Panc1 (cell line): ENCODE measurements around the gene LDLRAP1. TPM values are rescaled to one million over a fixed set of nuclear protein-coding genes. Genes with fewer than 3 reads are reported as not detected.

Source experiments
- ATAC-seq: fragments of 200-7000 bp; cut with Tn5 transposase; 2 replicates; pipeline ENCODE4 v1.9.1; 2020; ENCODE audit warnings: mild to moderate bottlenecking, moderate library complexity
- BruUV-seq: library from RNA; stranded (reverse); fragments of 400-500 nt; replicated peaks from 2 replicates; lab custom pipeline; 2021; lab: Mats Ljungman, UMichigan
- CTCF ChIA-PET: fragments of 300-600 bp; sonication (Branson Sonifier 250); formaldehyde crosslinking; loops from one replicate; lab custom pipeline; 2022; ENCODE audit warnings: antibody characterized with exemption; lab: Charles Lee
- POLR2A ChIA-PET: fragments of 300-600 bp; sonication (Branson Sonifier 250); formaldehyde crosslinking; loops from one replicate; lab custom pipeline; 2022; ENCODE audit warnings: antibody characterized with exemption; lab: Charles Lee
- DNase-seq: peaks from one replicate; pipeline ENCODE4 v3.0.0-alpha.2; 2010; ENCODE audit warnings: low read depth, low spot score
- H3K27ac ChIP-seq: 2 replicates; pipeline ENCODE4 v1.5.1; 2011; ENCODE audit warnings: mild to moderate bottlenecking, low read length, inconsistent platforms
- H3K27me3 ChIP-seq: fragments of 200-500 bp; sonication (Bioruptor generic); 2 replicates; pipeline ENCODE4 v1.6.0; 2014; ENCODE audit warnings: low read length, inconsistent platforms; ENCODE audit not compliant: control insufficient read depth, insufficient read depth
- H3K36me3 ChIP-seq: fragments of 200-500 bp; sonication (Bioruptor generic); 2 replicates; pipeline ENCODE4 v1.5.1; 2014; ENCODE audit warnings: inconsistent platforms, mild to moderate bottlenecking, low read length, moderate library complexity; ENCODE audit not compliant: control insufficient read depth, insufficient read depth
- H3K4me1 ChIP-seq: 2 replicates; pipeline ENCODE4 v1.5.1; 2011; ENCODE audit warnings: inconsistent platforms, mild to moderate bottlenecking, low read length, moderate library complexity; ENCODE audit not compliant: control insufficient read depth, insufficient read depth
- H3K4me3 ChIP-seq, 2 experiments: 2 replicates each; pipeline ENCODE4 v1.5.1; 2011 to 2012; ENCODE audit warnings: low read depth in 2 of 2, low read length in 2 of 2, mild to moderate bottlenecking in 2 of 2, inconsistent platforms in 1 of 2, moderate library complexity in 1 of 2
- H3K9me3 ChIP-seq: fragments of 200-500 bp; sonication (Bioruptor generic); 2 replicates; pipeline ENCODE4 v1.5.1; 2014; ENCODE audit warnings: low read depth, mild to moderate bottlenecking, inconsistent platforms, low read length, moderate library complexity; ENCODE audit not compliant: control insufficient read depth, insufficient read depth
- CTCF ChIP-seq: fragments of 450-650 bp; IDR thresholded peaks from 2 replicates; pipeline ENCODE4 v1.5.1; 2017; ENCODE audit warnings: mild to moderate bottlenecking
- POLR2AphosphoS5 ChIP-seq: IDR thresholded peaks from 2 replicates; pipeline ENCODE4 v1.6.1; 2012; ENCODE audit warnings: mild to moderate bottlenecking, low read depth, low read length, moderate library complexity
- SIN3A ChIP-seq: IDR thresholded peaks from 2 replicates; pipeline ENCODE4 v1.6.1; 2012; ENCODE audit warnings: low read depth, mild to moderate bottlenecking, low read length, moderate library complexity, borderline replicate concordance; ENCODE audit not compliant: insufficient read depth
- TCF7L2 ChIP-seq: IDR thresholded peaks from 2 replicates; pipeline ENCODE4 v1.6.1; 2011; ENCODE audit warnings: mild to moderate bottlenecking, low read depth, low read length, inconsistent platforms
- in situ Hi-C: cut with HindIII; loops from 2 replicates; pipeline ENCODE4 v1.10.0; 2016; ENCODE audit warnings: low sequenced_read_pairs, low pct_unique_long_range_greater_than_20kb
- intact Hi-C: fragments of 100-400 bp; cut with micrococcal nuclease; formaldehyde crosslinking; loops from one replicate; pipeline ENCODE4 v1.10.0; 2022; ENCODE audit not compliant: unreplicated experiment
- total RNA-seq: library from RNA; stranded (reverse); gene quantifications from one replicate; pipeline ENCODE4 v1.2.1, GENCODE V29; 2021; ENCODE audit not compliant: unreplicated experiment
- TF ChIP-seq, protein P1 (sequence below), 2 experiments: IDR thresholded peaks; 2 replicates each; pipeline ENCODE4 v1.6.1; 2011 to 2012; ENCODE audit warnings: low read depth in 2 of 2, control low read depth in 1 of 2, low read length in 1 of 2, mild to moderate bottlenecking in 1 of 2, moderate library complexity in 1 of 2; ENCODE audit not compliant: insufficient read depth in 1 of 2

Gene LDLRAP1
- total RNA-seq, 1 experiment from 2014 or later: 23.1 TPM

DNA sequence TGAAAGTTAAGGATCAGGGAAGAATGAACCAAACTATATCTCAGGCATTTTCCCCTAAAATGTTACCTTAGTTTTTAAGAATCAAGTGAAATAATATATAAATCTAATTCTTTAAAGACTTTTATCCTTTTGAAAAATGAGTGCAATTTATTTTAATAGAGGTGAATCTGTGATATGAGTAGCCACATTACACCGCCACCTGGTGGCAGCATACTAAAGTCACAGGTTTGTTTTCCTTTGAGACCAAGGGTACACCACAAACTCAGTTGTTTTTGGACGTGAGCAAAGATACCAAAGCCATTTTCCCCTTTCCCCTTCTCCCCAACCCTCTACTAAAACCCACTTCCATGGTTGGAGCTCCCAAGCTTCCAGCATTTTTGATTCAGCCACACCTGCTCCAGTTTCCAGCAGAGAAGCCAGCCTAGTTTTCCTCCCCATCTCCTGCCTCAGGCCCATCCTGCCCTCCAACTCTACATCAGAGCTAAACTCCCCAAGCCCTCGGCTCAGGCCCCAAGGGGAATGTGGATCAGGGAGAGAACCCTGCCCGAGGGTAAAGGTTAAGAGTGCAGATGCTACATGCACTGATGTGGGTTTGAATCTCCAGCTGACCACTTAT lies 22.9 kb upstream of the LDLRAP1 start:
- intact Hi-C loops (no loop called here), in situ Hi-C loops (no loop called here)

DNA sequence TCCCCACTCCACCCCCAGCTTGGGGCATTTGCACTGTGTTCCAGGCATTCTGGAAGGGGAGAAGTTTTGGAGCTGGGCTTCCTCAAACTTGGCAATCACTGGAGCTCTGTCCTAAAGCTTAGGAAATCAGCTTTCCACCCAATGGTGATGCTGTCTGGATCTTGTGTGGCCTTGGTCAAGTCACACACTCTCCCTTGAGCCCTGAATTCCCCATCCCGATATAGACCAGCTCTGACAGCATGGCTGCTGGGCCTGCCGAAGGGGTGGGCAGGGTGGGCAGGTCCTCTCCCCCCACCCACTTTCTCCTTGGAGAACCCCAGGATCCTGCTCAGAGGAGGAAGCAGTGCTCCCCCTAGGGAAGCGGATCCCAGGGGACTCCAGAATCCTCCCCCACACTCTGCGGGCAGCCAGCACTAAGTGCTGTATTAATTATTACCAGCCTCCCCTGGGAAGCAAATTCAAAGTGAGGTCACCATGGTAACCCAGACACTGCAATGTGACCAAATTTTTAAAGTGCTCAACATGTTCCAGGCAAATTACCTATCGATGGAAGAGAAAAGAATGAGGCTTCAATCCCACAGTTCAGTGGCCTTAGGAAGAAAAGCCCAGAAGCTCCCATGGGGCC lies 21.3 kb upstream of the LDLRAP1 start:
- no peaks in the 10 kb centered on the region for H3K27me3 ChIP-seq
- in situ Hi-C loops: no loop called here
- ChIA-PET POLR2A (no interaction called here), CTCF (interaction anchor here (0.6 kb wide), 1 partner anchor 20 kb away, joined by 4 read pairs; no protein-coding TSS in a partner anchor)
- no peak overlapping the region for H3K27ac ChIP-seq
- DNase-seq: no peak
- no peaks in the 10 kb centered on the region for H3K36me3 ChIP-seq
- TF ChIP-seq SIN3A: no peak
- TF ChIP-seq, protein P1, sequence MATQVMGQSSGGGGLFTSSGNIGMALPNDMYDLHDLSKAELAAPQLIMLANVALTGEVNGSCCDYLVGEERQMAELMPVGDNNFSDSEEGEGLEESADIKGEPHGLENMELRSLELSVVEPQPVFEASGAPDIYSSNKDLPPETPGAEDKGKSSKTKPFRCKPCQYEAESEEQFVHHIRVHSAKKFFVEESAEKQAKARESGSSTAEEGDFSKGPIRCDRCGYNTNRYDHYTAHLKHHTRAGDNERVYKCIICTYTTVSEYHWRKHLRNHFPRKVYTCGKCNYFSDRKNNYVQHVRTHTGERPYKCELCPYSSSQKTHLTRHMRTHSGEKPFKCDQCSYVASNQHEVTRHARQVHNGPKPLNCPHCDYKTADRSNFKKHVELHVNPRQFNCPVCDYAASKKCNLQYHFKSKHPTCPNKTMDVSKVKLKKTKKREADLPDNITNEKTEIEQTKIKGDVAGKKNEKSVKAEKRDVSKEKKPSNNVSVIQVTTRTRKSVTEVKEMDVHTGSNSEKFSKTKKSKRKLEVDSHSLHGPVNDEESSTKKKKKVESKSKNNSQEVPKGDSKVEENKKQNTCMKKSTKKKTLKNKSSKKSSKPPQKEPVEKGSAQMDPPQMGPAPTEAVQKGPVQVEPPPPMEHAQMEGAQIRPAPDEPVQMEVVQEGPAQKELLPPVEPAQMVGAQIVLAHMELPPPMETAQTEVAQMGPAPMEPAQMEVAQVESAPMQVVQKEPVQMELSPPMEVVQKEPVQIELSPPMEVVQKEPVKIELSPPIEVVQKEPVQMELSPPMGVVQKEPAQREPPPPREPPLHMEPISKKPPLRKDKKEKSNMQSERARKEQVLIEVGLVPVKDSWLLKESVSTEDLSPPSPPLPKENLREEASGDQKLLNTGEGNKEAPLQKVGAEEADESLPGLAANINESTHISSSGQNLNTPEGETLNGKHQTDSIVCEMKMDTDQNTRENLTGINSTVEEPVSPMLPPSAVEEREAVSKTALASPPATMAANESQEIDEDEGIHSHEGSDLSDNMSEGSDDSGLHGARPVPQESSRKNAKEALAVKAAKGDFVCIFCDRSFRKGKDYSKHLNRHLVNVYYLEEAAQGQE (IDR thresholded peaks at IDR 0.05; ENCODE audit: insufficient read depth in 1 of 2, low read depth in 2 of 2, low read length in 1 of 2): no peak
- TF ChIP-seq POLR2AphosphoS5: no peak
- no peak for TF ChIP-seq CTCF
- no peak for TF ChIP-seq TCF7L2
- BruUV-seq: no TSS peak
- no peak overlapping the region for H3K4me3 ChIP-seq
- intact Hi-C loops: no loop called here
- H3K4me1 ChIP-seq: no peaks in the 10 kb centered on the region
- H3K9me3 ChIP-seq: no peaks in the 10 kb centered on the region
- ATAC-seq: no peak

More for the DNA sequence above, 22.9 kb upstream of the LDLRAP1 start:
- Histone ChIP-seq H3K9me3 (no peaks in the 10 kb centered on the region), H3K4me1 (no peaks in the 10 kb centered on the region), H3K4me3 (no peak overlapping the region), H3K27me3 (no peaks in the 10 kb centered on the region), H3K27ac (no peak overlapping the region), H3K36me3 (no peaks in the 10 kb centered on the region)
- TF ChIP-seq TCF7L2 (no peak), SIN3A (no peak), POLR2AphosphoS5 (no peak), CTCF (peak; percentile 88)
- peak; percentile 71; the same call in 1 of the 2 replicates for ATAC-seq
- BruUV-seq: no TSS peak
- CTCF ChIA-PET: interaction anchor here (0.6 to 1.4 kb wide), 5 partner anchors 18 to 289 kb away, joined by 3 to 9 read pairs (median 3); no protein-coding TSS in a partner anchor
- peak; percentile 46 for DNase-seq
- POLR2A ChIA-PET: no interaction called here
